Measurements from ENCODE around the gene DAPL1.

DNA sequence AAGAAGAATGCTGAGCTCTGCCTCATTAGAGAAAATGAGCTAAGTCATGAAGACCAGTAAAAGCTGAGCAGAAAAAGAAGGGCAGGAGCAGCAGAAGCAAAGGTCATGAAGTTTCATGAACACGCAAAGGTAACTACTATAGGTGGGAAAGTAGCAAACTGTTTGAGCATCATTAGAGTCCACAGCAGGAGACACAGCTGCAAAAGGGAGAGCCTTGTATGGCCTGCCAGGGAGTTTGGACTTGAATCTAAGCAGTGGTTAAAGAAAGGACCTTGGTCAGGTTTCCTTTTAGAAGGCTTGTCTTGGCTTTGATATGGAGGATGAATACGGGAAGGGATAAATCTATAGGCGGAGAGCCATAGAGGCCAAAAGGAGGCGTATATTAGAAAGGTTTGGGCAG lies 34.0 kb downstream of the DAPL1 start:
- TF ChIP-seq CTCF (IDR thresholded peaks at IDR 0.05; ENCODE audit: poor library complexity) (no peak), EZH2phosphoT487 (IDR thresholded peaks at IDR 0.05; ENCODE audit: low read depth, severe bottlenecking, unreplicated experiment) (no peak), EZH2 (IDR thresholded peaks at IDR 0.05; ENCODE audit: borderline replicate concordance) (no peak)

Data from hepatocyte (in vitro differentiated cells).